GM15510 (cell line): ENCODE measurements around the gene TANGO2.

ENCODE experiments used
- POLR2A ChIP-seq: IDR thresholded peaks from 3 replicates; pipeline ENCODE4 v1.6.1; 2011; ENCODE audit warnings: borderline replicate concordance; ENCODE audit not compliant: insufficient read length; ENCODE audit errors: extremely low read depth

Gene TANGO2

GRCh38 chr22:20032407-20032991 is 11.6 kb downstream of the TANGO2 start:
- no peak for TF ChIP-seq POLR2A

DNA sequence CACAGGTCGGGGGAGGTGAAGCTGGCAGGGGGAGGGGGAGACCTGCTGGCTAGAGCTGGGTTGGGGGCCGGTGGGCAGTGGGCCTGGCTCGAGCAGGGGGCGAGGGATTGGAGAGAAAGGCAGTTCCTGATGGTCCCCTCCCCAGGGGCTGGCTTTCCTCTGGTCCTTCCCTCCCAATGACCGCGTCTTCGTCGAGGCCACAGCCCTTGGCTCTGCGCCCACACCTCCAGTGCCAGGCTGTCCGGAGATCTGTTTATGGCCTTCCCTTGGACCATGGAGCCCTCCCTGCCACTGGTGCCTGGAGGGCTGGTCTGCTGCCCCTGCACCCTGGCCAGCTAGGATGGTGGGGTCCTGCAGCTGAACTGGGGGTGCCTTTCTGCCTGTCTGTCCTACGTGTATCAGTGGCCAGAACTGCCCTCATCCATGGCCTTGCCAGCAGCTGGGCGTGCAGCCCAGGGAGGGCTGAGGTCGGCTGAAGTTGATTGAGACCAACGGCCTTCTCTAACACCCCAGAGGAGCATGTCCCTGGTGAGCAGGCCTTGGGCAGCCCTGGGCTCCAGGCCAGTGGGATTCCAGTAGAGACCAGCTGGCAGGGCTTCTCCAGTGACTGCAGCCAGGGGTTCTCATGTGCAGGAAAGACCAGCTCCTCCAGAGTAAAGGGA is 12.3 kb downstream of the TANGO2 start:
- TF ChIP-seq POLR2A: no peak

DNA sequence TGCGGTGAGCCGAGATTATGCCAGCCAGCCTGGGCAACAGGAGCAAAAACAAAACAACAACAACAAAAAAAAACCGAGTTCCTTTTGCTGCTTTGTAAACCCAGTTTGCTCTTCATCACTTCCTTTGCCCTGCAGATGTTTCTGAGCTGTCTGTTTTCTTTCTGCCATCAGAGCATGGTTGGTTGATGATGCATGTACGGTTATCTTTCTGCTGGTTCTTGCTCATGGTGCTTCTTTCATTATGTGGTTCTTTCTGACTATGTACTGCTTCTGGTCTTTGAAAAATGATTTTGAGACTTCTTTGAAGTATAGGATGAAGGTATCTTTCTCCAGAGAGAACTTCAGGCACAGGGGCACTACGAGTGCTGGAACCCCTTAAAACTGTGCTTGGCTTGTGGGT is 13.2 kb downstream of the TANGO2 start:
- no peak for TF ChIP-seq POLR2A

GRCh38 chr22:20035375-20036083 is 14.6 kb downstream of the TANGO2 start:
- TF ChIP-seq POLR2A: no peak

GRCh38 chr22:20036084-20036482 is 15.2 kb downstream of the TANGO2 start:
- peak; percentile 15 for TF ChIP-seq POLR2A

DNA sequence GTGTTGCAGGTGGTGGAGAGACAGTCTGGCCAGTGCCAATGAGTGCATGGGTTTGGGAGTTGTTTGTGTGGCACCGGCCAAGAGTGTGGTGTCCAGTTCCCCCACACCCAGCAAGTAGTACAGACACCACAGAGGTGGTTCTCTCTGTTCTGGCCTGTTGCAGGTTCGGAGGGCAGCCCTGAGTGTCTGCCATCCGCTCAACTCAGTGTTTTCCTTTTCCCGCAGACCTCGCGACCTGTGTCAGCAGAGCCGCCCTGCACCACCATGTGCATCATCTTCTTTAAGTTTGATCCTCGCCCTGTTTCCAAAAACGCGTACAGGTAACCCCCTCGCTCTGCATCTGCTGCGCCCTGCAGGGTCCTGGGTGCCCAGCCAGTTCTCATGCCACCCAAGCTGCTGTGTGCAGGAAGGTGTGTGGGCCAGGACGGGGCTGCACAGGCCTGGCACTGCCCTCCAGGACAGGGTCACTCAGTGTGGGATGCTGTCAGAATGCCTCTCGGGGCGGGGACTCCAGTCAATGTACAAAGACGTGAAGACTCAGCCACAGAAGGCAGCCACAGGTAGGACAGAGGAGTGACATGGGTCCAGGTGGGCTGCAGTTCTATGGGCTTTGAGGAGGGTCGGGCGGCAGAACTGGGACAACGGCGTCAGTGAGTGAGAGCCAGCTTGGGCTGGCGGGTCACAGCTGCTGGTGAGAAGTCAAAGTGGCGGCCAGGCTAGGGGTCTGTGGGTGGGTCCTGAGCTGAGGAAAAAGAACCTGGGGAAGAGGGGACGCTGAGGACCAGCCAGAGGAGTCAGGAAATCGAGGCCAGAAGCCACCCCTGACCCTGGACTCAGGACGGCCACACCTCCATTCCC is 15.9 kb downstream of the TANGO2 start:
- no peak for TF ChIP-seq POLR2A

DNA sequence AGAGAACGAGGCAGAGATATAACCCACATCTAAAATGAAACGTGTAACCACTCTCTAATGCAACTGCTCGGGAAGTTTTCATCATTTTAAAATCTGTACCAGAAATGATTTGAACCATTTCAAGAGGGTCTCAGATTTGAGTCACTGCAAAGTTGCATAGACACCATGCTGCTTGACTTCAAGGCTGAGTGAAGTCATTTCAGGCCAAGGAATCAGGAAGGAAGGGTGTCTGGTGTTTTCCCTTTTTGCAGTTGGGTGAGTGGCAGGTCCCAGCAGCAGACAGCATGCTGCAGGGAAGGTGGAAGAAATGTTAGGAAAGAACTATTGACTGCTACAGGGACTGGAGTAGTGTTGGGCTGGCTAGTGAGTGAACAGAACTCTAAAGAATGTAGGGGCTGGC is 16.5 kb downstream of the TANGO2 start:
- TF ChIP-seq POLR2A: no peak

GRCh38 chr22:20038574-20038973 is 17.7 kb downstream of the TANGO2 start:
- no peak for TF ChIP-seq POLR2A

GRCh38 chr22:20039683-20040325 is 18.9 kb downstream of the TANGO2 start:
- no peak for TF ChIP-seq POLR2A

DNA sequence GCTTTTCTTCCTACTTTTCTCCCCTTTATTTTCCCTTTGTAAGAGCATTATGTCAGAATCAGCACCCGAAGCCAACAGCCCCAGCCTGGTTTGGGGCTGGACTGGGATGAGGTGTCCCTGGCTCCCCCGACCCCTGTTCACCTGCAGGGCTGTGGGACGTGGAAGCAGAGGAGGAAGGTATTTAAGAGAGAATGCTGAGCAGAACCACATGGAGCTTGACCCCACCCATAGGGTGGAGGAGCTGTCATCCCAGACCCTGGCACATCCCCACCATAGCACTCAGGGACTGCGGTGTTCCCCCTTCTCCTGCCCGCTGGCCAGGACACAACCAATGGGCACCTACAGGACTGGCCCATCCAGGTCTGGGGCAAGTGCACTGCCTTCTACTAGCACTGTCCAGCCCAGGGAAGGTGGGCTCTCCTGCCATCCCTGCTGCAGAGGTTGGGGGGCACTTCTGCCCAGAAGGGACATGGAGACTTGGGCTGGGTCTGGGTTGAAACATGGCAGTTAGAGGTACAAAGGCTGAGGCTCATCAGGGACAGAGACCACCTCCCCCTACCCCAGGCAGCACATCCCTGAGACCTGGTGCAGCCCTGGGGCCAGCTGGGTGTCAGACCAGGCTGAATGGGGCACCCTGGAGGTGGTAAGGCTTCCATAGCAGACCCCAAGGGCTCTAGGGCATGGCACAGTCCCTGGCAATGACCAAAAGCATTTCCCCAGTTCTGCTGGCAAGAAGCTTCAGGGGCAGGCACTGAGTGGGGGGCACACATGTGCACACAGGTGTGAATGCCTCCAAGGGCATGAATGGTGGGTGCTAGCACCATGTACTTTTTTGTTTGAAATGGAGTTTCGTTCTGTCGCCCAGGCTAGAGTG is 19.7 kb downstream of the TANGO2 start:
- no peak for TF ChIP-seq POLR2A

GRCh38 chr22:20043057-20043996 is 22.4 kb downstream of the TANGO2 start:
- TF ChIP-seq POLR2A: no peak

GRCh38 chr22:20043997-20044342 is 23.1 kb downstream of the TANGO2 start:
- no peak for TF ChIP-seq POLR2A
